T-helper 2 cell (primary cell): ENCODE data around the gene MBNL2.
A peak's percentile ranks its signal among the peaks of the same experiment; 100 is the strongest.

ENCODE experiments used
- DNase-seq, 5 experiments: peaks; one replicate each; pipeline versions ENCODE4 v3.0.0 to v3.0.0-alpha.2; 2012 to 2022

MBNL2 gene

DNA sequence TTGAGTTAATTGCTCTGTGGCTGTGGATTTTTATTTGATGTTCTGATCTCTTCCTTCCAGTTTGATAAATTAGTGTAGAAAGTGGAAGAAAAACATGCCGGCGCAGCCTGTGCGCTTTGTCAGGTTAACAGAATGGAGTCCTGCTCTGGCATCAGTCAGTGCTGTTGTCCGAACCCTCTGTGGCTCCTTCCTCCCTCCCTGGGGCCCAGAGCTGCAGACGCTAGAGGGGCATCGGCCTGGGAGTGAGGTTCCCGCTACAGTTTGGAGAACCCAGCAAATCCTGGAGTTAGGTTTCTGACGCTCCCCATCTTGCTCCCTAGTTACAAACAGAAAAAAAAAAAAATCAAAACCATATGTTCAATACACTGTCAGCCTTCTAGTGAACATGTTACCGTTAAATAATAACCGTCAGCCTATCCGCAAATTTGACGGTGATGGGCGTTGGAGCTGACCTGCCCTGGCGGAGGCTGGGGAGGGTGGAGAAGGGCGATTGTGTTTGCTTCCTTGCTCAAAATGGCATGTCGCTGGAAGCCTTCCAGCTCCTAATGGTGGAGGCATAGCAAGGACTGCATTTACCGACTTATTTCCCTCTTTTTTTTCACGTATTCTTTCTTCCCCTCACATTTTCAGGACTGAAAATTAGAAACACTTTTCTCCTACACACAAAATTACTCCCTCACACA, 13.6 kb downstream of the MBNL2 start:
- no peak for DNase-seq

- DNase-seq = no peak
These were observed 15.3 kb downstream of the MBNL2 start for GRCh38 chr13:97237388-97237787.

GRCh38 chr13:97238432-97238831, 16.3 kb downstream of the MBNL2 start:
- DNase-seq = no peak

DNA sequence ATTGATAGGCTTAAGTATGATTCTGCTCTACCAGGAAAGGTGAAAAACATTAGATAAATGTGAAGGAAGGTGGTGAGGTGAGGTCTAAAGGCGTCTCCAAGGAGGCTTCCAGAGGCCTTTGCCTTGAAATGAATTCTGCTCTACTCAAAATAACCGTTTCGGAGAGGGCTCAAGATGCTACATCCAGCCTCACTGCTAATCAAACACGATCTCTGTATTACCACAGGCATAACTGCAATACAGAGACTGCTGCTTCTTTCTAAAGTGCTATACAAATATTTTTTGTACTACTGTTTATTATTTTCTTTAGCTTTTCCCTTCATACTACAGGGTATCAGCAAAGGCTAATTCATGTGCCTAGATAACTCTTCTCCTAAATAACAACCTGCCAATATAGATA, 16.8 kb downstream of the MBNL2 start:
- peak in 1 of 5 experiments; percentile 47 for DNase-seq

GRCh38 chr13:97239306-97239705, 17.2 kb downstream of the MBNL2 start:
- no peak for DNase-seq

DNA sequence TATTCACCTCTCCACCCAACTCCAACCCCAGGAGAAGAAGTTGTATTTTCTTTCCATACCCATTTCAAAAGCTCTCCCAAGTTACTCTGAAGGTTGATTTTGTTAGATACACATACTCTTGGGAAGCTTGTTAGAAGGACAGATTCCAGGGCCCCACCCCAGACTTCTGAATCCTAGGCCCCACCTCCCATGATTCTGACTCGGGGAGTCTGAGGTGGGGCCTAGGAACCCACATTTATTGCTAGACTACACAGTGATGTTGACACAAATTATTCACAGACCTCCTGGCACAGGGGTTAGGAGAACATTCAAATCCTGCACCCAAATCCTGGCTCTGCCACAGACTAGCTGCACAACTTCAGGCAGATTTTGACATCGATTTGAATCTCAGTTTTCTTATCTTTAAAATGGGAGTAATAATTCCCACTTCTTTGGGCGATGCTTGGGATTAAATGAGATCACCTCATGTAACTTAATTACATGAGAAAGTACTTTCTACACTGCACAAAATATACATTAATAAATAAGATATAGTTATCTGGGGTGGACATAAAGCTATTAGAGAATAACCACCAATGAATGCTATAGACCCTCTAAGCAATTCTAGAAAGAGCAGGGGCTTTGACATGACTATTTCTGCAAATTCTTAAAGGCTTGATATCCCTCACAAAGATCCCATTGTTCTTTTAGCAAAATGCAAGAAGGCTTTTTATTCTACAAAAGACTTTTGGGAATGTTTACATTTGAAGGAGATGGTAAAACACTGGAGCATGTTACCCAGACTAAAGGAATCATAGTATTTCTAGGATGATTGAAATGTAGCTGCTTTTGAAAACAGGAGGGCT, 18.0 kb downstream of the MBNL2 start:
- no peak for DNase-seq

GRCh38 chr13:97240788-97241734, 18.9 kb downstream of the MBNL2 start:
- DNase-seq = no peak

- DNase-seq = no peak
These were observed 19.6 kb downstream of the MBNL2 start for GRCh38 chr13:97241761-97242160.

GRCh38 chr13:97242755-97243497, 20.8 kb downstream of the MBNL2 start:
- no peak for DNase-seq

- no peak for DNase-seq
These were observed 22.0 kb downstream of the MBNL2 start for GRCh38 chr13:97243915-97244781.

- no peak for DNase-seq
These were observed 22.9 kb downstream of the MBNL2 start for GRCh38 chr13:97245011-97245410.

DNA sequence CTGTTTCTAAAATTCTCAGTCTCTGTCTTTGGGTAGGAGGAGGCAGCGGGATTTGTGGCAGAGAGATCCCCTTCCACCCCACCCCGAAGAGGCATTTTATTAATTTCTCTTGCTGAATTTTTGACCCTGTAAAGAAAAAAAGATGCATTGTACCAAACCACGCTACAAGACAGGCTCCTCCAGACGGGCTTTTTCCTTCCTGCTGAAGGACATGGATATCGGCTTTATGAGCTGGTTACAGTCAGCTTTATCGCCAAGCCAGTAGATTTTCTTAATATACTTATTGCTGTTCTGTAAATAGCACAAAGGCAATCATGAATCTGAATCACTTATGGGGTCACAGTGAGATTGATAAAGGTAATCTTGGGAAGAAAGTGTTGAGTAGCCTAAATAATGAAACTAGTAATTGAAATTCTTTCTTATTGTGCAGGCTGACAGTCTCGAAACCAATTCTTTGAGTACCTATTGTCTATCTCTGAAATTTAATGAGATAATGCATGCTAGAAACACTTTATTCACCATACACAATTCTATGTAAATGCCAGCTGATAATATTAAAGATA, 24.5 kb downstream of the MBNL2 start:
- no peak for DNase-seq

- no peak for DNase-seq
These were observed 26.1 kb downstream of the MBNL2 start for GRCh38 chr13:97248243-97248642.

- DNase-seq = no peak
These were observed 27.1 kb downstream of the MBNL2 start for GRCh38 chr13:97249093-97249795.

- DNase-seq = no peak
These were observed 27.8 kb downstream of the MBNL2 start for GRCh38 chr13:97249796-97250495.

- DNase-seq = no peak
These were observed 28.4 kb downstream of the MBNL2 start for GRCh38 chr13:97250560-97250959.

- DNase-seq = no peak
These were observed 30.6 kb downstream of the MBNL2 start for GRCh38 chr13:97252735-97253134.

- no peak for DNase-seq
These were observed 31.6 kb downstream of the MBNL2 start for GRCh38 chr13:97253581-97254293.

DNA sequence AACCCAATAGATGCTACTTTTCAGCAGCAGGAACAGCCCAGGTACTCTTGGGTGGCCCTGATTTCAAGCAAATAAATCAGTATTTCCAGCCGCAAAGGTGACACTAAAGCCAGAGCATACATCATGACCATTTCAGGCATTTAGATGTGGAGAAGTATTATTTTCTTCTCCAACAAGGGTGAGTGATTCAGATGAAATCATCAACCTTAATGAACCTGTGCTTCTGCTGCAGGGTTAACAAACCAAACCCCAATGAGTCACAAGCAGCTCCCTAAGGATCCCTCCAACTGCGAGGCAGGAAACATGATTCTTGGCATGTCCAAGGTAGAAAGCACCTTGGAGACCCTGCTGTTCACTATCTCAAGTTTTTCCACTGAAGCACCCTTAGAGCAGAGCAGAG, 32.7 kb downstream of the MBNL2 start:
- no peak for DNase-seq
